DMS53 treated with DMSO at 0.1 percent for 48 hours (cell line): ENCODE data around the gene TAS1R1.

Experiments used
- DNase-seq: peaks from one replicate; lab custom pipeline; 2025; ENCODE audit not compliant: unreplicated experiment; lab: John Stamatoyannopoulos, UW

Gene TAS1R1

DNA sequence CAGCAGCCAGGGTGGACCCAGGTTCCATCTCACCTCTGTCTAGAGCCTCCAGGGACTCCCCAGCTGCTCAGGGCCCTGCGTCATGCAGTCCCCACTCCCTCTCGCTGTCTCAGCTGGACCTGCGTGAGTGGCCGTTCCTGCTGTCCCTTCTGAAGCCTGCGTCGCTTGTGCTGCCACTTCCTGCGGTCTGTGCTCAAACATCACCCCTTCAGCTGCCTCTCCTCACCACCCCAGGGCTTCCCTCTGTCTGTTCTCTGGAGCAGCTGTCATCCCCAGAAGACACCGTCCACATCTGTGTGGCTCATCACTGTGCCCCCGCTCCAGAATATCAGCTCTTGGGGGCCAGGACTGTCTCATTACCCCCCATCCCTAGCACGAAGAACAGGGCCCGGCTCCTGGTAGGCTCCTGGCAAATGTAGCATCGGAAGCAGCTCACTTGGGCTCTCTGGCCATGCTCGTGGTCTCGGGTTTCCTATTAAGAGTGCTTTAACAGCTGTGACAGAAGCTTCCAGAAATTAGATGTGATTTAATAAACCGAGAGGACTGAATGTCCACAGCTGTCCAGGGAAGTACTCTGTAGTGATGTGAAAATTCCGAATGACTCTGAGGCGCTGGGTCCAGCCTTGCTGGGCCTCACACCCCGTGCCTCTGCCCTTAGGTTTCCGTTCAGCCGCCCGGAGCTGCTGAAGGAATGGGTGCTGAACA is 72.9 kb downstream of the TAS1R1 start:
- no peak for DNase-seq

DNA sequence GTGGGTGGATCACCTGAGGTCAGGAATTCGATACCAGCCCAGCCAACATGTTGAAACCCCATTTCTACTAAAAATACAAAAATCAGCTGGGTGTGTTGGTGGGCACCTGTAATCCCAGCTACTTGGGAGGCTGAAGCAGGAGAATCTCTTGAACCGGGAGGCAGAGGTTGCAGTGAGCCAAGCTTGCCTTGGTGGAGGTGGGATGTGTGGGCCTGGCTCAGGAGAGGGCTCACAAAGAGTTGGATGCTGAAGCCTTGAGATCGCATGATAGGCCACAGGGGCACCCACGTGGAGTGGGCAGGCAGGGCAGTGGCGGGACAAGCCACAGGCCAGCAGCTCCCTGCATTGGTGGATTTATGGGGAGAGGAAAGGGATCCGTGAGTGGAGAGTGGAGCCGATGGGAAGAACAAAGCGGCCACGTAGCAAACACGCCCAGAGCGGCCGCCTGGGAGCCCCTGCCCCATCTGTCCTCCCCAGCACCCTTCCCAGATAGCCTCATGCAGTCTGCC is 73.9 kb downstream of the TAS1R1 start:
- no peak for DNase-seq
